ENCODE data around the gene MIX23.

Gene MIX23

DNA sequence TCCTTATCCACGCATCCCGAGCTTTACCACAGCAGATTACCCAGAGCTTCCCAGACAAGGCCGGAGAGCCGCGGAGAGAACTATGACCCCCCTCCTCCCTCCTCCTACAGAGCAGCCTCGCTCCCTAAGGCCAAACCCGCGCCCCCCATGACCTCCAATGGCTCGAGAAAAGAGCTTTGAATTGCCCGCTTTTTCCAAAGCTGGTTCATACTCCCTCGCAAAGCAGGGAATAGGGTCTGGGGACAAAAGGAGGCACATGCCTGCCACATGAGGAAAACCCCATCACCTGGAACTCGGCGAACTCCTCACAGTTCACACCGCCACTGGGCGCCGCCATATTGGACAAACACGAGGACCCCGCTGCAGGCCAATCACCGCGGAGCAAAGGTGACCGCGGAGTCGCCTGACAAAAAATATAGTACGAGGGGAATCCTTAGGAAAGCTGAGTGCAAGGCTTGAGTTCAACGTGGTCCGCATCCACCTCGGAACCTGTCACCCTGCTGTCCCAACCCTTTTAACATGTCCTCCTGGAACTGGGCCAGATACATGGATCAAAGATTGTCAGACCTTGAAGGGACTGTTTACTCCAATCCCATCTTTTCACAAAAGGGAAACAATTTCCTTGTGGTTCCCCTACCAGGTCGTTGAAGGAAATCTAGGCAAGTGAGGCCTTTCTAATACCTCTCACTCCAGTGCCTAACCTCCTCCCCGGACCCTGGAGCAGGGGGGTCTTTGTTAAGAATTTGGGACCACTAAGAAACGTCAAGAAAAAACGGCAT, at the start of gene MIX23:
Gene MIX23 (minus strand): TSS at position 344 of the 779 bp plus-strand sequence. CDS start 7 bp downstream, at position 337.
- DNase-seq = peak; percentile 92

DNA sequence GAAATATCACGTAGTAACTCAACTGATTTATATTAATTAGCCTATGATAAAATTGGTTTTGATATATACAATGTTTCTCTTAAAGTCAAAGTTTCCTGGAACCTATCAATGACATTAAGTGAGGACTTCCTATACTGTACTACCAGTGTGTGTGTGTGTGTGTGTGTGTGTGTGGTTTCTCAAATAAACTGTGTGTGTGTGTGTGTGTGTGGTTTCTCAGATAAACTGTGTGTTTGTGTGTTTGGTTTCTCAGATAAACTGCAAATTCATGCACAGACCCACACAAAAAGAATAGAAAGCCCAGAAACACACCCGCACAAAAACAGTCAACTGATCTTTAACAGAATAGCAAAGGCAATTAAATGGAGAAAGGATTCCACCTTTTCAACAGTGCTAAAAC, 47.3 kb upstream of the MIX23 start:
- no peak for DNase-seq

DNA sequence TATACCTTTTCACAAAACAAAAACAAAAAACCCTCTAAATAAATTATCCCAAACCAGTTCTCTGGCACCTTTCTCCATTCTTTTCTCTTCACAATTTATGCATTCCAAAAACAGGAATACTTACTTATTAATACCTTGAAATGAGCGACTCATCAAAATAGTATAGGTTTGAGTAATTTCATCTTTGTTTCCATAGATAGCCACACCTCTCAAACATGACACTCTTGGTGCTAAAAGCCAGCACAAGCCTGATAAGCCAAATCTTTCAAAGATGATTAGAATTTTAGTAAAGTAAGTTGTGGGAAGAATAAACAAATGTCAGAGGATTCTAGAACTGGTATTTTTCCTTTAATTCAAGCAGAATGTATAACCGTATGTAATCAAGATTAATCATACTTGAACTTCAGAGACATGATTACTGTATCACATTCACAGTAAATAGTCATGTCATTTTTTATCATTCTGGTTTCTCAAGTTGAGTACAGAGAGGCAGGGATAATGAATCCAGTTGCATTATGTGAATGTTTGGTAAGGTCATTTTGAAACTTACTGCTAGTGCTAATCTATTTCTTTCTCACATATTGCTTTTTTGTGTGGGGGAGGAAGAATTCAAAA, 44.9 kb upstream of the MIX23 start:
- DNase-seq = no peak

DNA sequence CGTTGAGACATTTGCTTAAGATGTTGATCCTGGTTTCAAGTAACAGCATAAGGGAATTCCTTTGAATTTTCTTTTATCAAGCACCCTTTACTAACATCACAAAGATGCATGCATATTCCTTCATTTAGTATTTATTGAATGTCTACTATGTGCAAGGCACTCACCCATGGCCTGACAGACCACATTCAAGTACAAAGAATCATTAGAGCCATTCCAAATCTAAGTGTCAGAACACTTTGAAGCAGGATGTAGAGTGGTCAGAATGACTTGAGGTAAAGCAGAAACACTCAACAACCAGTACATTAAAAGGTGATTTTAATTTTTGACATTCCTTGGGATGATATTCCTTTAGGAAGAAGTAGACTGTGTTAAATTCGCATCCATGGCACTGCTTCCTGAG, 38.8 kb upstream of the MIX23 start:
- DNase-seq = no peak

DNA sequence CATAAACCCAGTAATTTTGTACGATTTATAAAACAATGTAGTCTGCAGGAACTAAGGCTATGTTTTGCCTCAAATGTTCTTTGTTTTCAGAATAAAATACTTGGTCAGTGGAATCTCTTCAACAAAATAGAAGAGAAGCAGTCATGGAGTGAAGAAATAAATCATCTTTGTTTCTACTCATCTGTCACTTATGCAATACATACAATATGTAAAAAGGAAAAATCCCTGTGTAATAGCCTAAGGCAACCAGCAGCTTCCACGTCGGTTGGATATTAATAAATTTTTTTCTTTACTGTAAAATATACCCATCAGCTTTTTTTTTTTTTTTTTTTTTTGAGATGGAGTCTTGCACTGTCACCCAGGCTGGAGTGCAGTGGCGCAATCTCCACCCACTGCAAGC, 38.1 kb upstream of the MIX23 start:
- no peak for DNase-seq

DNA sequence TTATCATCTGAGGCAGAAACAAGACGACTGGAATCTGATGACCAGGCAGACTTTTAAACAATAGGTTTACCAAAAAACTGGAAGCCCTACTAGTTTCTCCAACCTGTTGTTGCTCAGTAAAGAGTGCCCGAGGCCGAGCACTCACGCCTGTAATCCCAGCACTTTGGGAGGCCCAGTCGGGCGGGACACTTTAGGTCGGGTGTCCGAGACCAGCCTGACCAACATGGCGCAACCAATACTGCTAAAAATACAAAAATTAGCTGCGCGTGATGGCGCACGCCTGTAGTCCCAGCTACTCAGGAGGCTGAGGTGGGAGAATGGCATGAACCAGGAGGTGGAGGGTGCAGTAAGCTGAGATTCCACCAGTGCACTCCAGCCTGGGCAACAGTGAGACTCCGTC, 33.9 kb upstream of the MIX23 start:
- DNase-seq = no peak

DNA sequence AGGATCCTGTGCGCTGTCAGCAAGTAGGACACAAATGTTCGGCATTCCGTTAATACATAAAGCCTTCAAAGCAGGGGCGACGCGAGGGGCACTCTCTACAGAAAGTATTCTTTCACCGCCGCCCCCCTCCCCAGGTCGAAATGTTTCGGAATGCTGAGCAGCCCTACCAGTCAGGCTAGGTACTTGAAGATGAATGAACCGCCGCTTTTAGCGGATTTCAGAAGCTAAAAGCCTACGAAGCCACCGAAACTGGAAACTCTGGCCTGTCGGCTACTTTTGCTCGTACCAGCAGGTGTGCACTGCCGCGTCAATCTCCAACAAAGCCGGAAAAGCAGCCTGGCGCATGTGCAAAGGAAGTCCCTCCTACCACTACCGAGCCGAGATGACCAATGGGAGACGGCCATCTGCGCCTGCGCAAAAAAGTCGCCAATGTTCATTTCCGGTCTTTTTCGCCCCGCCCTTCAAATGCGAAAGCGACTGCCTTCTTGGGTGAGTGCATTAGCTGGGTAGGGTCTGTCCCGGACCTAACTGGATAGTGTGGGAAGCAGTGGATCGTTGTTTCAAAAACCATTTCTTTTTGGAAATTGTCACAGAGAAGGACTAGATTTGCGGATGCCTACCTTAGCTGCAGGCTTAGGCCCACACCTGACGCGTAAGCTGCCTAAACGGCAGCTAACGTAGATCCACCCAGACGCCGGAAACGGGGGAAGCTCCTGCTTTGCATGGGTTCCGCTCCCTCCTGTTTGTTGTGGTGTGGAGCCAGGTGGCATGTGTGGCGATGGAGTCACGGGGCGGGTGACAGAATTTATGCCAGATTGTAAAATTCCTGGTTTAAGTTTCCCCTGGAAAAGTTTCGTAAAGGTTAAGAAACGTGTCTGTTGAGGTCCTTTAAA, 33.0 kb upstream of the MIX23 start, which contains the start of gene WDR5B:
Gene WDR5B (minus strand): TSS at position 301 of the 893 bp plus-strand sequence. CDS start 534 bp downstream, outside the sequence.
- peak; percentile 99 for DNase-seq

DNA sequence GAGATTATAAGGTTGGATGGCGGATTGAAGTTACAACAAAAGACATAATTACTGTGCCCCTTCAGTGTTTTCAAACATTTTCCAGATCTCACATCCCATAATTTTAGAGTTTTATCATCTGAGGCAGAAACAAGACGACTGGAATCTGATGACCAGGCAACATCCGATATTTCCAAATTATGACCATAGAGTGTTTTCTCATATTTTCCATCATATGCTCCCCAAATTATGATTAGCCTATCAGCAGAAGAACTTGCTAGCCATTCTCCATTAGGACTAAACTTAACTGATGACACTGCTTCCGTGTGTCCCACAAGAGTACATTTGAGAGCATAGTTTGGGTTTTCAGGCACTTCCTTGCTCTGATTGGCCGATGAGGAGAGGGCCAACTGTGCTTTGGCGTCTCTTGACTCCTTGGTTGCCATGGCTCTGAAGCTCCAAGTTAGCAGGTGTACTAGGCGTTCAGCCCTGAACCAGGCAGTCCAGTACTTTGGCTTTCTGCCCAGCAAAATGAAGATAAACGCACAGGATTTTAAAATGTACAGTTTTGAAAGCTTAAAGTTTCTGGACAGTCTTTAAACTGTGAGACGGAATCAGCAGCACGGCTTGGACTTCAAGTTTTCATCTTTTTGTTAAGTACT, 32.2 kb upstream of the MIX23 start:
- DNase-seq = peak; percentile 46

DNA sequence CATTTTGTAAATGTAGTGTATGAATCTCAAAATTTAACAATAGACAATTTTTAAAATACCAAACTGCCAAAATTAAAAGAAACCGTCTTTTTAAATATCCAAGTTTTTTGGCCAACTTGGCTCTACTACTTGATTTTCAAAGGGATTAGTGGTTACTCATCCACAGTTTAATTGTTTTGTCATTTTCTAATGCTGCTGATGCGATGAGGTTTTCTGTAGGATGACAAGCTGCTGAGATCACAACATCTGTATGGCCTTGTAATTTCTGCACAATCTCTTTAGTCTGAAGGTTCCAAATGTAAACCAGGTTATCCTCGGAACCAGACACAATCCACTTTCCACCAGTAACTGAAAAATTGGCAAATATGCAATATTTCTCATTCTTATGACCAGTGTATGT, 31.4 kb upstream of the MIX23 start:
- DNase-seq = no peak

DNA sequence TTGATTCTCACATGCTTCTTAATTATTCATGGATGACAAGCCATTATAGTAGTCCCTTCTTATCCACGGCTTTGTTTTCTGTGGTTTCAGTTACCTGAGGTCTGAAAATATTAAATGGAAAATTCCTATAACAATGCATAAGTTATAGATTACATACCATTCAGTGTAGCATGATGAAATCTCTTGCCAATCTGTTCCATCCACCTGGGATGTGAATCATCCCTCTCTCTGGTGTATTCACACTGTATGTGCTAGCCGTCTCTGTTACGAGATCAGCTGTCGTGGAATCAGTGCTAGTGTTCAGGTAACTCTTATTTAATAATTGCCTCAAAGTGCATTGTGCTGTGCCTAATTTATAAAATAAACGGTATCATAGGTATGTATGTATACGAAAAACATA, 27.6 kb upstream of the MIX23 start:
- no peak for DNase-seq

DNA sequence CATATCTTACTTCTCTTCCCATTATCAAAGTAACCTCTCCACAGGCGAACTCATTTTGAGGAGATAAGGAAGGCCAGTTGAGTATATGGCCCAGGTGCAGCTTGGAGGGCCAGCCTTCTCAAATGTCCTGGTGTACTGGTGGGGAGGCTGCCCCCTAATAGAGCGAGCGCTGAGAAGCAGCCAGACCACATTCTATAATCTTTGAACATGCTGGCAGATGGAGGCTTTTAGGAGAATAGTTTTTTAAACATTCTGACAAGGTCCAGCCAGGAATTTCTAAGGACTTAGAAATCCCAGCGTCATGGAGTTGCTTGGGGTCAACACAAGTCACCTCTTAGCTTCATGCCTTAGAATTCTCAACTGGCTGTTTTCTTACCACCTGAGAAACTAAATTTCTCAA, 27.1 kb upstream of the MIX23 start:
- no peak for DNase-seq

DNA sequence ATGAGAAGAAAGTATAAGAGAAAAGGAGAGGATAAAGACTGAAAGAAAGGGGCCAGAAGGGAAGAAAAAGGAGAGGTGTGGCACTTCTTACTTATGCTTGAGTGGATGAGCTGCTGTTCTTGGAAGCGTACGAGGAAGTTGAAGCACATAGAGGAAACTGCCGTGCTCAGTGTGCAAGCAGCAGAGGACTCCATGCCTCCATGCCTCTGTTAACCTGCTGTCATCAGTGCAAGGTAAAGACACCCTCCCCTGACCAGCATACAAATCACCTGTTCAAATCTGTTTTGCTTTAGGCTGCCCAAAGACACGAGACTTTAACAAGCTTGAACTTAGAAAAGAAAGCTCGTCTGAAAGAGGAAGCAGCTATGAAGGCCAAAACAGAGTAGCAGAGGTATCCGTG, 26.4 kb upstream of the MIX23 start:
- no peak for DNase-seq

DNA sequence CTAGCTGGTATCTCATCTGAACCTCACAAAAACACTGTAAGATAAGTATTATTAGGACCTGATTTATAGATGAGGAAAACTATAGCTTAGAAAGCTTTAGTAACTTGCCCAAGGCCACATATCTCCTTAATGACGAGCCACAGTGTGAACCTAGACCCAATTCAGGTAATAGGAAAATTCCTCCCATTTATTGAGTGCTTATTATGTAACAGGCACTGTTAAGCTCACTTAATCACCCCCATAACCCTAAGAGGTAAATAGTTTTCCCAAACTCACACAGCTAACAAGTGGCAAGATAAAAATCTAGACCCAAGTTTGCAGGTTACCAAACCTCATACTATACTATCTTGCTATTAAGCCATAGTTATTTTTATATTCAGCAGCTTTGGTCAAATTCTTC, 24.9 kb upstream of the MIX23 start:
- no peak for DNase-seq

DNA sequence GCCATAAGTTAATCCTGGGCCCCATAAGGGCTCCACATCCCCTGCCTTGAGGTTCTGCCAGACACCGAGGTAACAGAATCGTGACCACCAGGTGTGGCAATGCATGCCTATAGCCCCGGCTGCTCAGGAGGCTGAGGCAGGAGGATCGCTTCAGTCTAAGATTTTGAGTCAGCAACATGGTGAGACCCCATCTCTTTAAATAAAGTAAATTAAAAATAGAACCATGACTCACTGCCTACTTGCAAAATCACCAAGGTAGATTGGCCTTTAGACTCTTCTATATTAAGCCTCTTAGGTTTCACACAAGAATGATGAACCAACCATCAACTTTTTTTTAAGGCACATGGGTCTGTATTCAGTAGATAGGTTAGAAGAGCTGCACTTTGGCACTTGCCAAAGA, 23.2 kb upstream of the MIX23 start:
- no peak for DNase-seq

DNA sequence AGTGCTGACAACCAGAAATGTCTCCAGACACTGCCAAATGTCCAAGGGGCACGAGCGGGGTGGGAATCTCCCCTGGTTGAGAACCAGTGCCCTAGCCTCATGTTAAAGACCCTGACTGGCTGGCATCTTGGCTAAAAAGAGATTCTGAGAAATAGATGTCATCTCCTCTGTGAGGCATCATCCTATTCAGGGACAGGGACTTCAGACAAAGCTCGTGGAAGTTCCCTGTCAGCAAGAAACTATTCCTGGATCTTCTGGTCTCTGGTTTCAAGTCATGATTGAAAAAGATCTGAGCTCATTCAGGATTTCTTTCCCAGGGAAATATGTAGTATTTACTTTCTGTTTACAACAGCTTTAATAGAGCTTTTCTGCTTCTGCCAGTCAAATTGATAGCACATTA, 22.0 kb upstream of the MIX23 start:
- DNase-seq = no peak

DNA sequence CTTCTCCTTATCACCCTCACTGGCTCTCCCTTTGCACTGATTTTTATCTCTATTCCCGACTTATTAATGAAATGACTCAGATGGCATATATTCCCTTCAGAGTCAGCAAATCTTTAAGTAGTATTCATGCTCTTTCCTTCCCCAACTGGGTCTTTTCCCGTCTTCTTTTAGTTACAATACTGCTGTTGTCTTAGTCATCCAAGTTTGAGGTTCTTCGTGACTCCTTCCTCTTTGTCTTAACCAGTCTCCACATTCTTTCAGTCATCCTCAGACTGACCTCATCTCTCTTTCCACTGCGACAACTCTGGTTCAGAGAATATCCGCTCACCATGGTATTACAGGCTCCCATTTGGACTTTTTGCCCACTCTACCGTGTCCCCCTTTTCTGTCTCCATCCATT, 20.5 kb upstream of the MIX23 start:
- DNase-seq = no peak

DNA sequence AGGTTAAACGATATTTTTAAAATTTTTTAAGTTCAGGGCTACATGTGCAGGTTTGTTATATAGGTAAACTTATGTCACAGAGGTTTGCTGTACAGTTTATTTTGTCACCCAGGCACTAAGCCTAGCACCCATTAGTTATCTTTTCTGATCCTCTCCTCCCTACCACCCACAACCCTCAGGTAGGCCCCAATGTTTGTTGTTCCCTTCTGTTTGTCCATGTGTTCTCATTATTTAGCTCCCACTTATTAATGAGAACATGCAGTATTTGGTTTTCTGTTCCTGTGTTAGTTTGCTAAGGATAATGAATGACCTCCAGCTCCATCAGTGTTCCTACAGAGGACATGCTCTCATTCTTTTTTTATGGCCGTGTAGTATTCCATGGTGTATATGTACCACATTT, 15.9 kb upstream of the MIX23 start:
- DNase-seq = no peak

DNA sequence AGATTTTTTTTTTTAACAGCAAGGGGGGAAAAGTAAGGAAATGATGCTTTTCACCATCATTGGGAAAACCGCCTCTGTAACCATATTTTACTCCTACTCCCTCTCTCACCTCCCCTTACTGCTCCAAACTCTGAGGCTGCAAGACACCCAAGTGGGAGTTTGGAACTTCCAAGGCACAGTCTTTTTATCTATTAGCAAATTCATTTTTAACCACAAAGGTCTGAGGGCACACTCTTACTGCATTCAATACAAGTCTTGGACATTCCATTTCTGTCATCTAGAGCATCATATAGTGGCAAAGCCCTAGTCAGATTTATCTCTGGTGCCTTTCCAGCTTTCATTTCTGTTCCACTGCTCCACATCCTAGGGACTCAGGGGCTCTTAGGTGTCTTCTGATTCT, 14.2 kb upstream of the MIX23 start:
- DNase-seq = no peak

DNA sequence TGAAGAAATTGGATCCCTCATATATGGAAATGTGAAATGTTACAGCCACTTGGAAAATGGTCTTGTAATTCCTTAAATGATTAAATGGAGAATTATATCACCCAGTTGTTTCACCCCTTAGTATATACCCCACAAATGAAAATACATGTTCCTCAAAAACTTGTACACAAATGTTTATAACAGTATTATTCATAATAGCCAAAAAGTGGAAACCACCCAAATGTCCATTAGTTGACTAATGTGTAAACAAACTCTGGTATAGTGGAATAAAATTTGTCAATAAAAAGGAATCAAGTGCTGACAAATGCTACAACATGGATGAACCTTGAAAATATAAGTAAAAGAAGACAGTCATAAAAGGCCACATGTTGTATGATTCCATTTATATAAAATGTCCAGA, 13.5 kb upstream of the MIX23 start:
- no peak for DNase-seq

DNA sequence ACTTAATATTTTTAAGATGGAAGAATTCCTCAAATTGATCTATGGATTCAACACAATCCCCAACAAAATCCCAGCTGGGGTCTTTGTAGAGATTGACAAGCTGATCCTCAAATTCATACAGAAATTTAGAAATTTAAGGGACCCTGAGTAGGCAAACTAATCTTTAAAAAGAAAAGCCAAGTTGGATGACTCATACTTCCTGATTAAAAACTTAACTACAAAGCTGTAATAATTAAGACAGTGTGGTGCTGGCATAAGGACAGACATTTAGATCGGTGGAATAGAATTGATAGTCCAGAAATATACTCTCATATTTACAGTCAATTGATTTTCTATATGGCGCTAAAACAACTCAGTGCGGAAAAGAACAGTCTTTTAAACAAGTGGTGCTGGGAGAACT, 12.6 kb upstream of the MIX23 start:
- DNase-seq = no peak

DNA sequence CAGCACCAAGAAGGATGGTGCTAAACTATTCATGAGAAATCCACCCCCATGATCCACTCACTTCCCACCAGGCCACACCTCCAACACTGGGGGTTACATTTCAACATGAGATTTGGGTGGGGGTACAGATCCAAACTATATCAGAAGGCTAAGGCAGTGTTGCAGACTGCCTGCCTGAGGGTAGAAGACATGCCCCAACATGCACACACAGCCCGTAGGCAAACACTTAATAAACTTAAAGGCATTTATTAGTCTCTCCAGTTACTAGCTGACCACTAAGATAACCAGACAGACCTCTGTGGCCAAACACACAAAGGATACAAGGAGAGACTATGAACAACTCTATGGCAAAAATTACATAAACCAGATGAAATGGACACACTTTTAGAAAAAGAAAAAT, 11.1 kb upstream of the MIX23 start:
- no peak for DNase-seq

DNA sequence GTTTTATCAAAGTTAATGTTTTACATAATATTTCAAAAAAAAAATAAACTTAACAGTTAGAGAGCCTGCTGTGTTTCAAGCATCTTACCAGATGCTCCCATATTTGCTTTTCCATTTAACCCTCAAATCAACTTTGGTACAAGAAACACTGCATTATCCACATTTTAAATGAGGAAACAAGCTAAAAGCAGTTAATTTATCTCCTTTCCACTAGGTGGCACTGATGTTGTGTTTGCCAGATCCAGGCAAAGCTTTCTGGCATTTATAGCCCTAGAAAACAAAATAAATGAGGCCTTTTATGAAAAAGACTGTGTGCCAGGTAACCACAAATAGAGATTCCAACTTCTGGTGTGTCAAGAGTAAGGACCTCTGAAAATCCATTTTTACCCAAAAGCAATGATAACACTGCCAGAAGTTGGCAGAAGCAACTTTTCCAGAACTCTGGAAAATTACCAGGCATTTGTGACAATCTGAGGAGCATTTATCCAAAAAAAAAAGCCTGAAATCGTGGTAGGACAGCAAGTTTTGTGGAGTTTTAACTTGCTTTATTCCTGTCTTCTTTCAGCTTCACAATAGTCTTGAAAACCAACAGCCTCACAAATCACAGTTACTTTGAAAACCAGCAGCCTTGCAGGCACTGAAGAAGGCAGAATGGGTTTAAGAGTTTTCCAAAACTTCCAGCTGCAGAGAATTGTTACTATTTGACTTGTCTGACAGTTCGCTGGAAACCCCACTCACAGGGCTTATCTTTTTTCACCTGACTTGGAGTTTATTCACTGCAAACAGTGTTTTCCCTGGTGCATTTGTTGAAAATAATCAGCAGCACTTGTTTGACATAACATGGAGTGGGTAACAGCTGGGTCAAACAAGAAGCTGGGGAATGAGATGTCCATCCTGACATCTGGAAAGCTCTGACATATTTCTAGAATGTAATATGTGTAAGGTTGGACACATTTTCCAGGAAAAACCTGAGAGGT, 10.1 kb upstream of the MIX23 start:
- no peak for DNase-seq

Data from femur (tissue), 1 donor.